Measurements from ENCODE around the gene NRAP. TPM values are rescaled to one million over a fixed set of nuclear protein-coding genes. Genes with fewer than 3 reads are reported as not detected.

NRAP gene
- total and polyA plus RNA-seq, 2 experiments from 2014 or later = 0.04 TPM; not detected in 1

DNA sequence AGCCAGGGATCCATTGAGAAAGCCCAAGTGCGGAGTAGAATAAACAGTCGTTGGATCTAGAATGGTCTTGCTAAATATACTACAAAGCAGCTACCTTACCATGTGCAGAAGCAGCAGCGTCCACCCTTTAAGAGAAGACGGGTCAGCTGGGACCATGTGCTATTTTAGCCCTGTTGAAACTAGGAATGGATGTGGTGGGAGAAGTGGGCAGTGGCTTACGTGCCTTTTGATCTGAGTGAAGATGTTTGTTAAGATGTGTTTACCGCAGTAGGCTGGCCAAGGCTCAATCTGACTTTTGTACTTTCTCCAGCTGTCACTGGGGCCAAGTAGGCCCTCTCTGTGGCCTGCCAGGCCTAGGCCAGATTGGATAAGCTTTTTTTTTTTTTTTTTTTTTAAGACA lies 101.8 kb downstream of the NRAP start:
- WGBS (ENCODE audit: low lambda C conversion rate, missing lambda C conversion rate) = 71% methylated on average over 6 of the region's 6 CpGs
- H3K79me2 ChIP-seq = peaks cover 61% of the 10 kb centered on the region
- no peak for DNase-seq (ENCODE audit: low spot score)
- no peaks in the 10 kb centered on the region for H3K27me3 ChIP-seq
- no peak overlapping the region for H3K4me2 ChIP-seq
- peak overlapping the region; percentile 10 for H3K27ac ChIP-seq
- TF ChIP-seq, protein P1, sequence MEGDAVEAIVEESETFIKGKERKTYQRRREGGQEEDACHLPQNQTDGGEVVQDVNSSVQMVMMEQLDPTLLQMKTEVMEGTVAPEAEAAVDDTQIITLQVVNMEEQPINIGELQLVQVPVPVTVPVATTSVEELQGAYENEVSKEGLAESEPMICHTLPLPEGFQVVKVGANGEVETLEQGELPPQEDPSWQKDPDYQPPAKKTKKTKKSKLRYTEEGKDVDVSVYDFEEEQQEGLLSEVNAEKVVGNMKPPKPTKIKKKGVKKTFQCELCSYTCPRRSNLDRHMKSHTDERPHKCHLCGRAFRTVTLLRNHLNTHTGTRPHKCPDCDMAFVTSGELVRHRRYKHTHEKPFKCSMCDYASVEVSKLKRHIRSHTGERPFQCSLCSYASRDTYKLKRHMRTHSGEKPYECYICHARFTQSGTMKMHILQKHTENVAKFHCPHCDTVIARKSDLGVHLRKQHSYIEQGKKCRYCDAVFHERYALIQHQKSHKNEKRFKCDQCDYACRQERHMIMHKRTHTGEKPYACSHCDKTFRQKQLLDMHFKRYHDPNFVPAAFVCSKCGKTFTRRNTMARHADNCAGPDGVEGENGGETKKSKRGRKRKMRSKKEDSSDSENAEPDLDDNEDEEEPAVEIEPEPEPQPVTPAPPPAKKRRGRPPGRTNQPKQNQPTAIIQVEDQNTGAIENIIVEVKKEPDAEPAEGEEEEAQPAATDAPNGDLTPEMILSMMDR (IDR thresholded peaks at IDR 0.05; ENCODE audit: poor library complexity) = no peak
- TF ChIP-seq EZH2phosphoT487 (IDR thresholded peaks at IDR 0.05; ENCODE audit: low read depth, severe bottlenecking, unreplicated experiment) = no peak
- no peak for TF ChIP-seq EZH2 (IDR thresholded peaks at IDR 0.05; ENCODE audit: borderline replicate concordance)
- no peaks in the 10 kb centered on the region for H3K9me3 ChIP-seq (ENCODE audit: low read depth)
- peaks cover 15% of the 10 kb centered on the region for H3K4me1 ChIP-seq (ENCODE audit: insufficient read depth)
- H3K4me3 ChIP-seq = no peak overlapping the region
- H2AFZ ChIP-seq = no peak overlapping the region
- H3K9me2 ChIP-seq (replicated peaks; ENCODE audit: insufficient read depth) = no peaks in the 10 kb centered on the region
- no peaks in the 10 kb centered on the region for H4K20me1 ChIP-seq (ENCODE audit: insufficient read depth, poor library complexity, severe bottlenecking)
- no peaks in the 10 kb centered on the region for H3K36me3 ChIP-seq (replicated peaks; ENCODE audit: insufficient read depth, low read depth)

DNA sequence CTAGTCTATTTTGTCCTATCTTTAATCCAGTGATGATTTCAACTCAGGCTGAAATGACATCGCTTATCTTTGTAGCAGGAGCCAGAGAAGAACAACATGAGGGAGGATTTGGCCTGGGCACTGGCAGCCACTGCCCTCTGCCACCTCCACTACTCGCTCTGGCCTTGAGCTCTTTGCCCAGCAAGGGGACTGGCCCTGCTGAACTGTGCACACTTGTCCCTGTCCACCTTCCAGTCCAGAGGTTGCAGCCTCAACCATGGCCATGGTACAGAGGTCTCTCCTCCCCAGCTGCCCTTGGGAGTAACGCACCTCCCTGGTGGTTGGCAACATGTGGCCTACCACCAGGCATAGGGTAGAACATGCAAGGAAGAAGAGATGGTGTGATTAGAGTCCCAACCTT lies 102.6 kb downstream of the NRAP start:
- WGBS (ENCODE audit: low lambda C conversion rate, missing lambda C conversion rate) = 91% methylated on average over 3 of the region's 3 CpGs
- DNase-seq (ENCODE audit: low spot score) = no peak
- no peak overlapping the region for H3K4me2 ChIP-seq
- H4K20me1 ChIP-seq (ENCODE audit: insufficient read depth, poor library complexity, severe bottlenecking) = no peaks in the 10 kb centered on the region
- no peak overlapping the region for H3K27ac ChIP-seq
- TF ChIP-seq EZH2 (IDR thresholded peaks at IDR 0.05; ENCODE audit: borderline replicate concordance) = no peak
- no peak for TF ChIP-seq EZH2phosphoT487 (IDR thresholded peaks at IDR 0.05; ENCODE audit: low read depth, severe bottlenecking, unreplicated experiment)
- TF ChIP-seq, protein P1 (IDR thresholded peaks at IDR 0.05; ENCODE audit: poor library complexity) = no peak
- H3K9me2 ChIP-seq (replicated peaks; ENCODE audit: insufficient read depth) = no peaks in the 10 kb centered on the region
- no peak overlapping the region for H3K4me3 ChIP-seq
- peaks cover 67% of the 10 kb centered on the region for H3K79me2 ChIP-seq
- H2AFZ ChIP-seq = no peak overlapping the region
- no peaks in the 10 kb centered on the region for H3K27me3 ChIP-seq
- H3K9me3 ChIP-seq (ENCODE audit: low read depth) = no peaks in the 10 kb centered on the region
- peaks cover 17% of the 10 kb centered on the region for H3K4me1 ChIP-seq (ENCODE audit: insufficient read depth)
- no peaks in the 10 kb centered on the region for H3K36me3 ChIP-seq (replicated peaks; ENCODE audit: insufficient read depth, low read depth)

DNA sequence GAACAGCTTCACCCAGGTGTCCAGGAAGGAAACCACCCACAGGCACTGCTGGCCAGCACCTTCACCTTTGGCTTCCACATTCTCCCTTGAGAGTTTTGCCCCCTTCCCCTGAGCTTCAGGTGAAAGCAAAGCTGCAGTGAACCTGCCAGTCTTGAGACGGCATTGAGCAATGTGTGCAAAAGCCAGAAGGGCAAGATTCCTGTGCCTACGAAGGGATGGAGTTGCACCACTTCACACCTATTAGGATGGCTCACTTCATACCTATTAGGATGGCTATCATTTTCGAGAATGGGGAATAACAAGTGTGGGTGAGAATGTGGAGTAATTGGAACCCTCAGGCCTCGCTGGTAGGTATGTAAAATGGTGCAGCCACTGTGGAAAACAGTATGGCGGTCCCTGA lies 103.8 kb downstream of the NRAP start:
- Histone ChIP-seq H3K4me1 (ENCODE audit: insufficient read depth) (peaks cover 29% of the 10 kb centered on the region), H3K9me3 (ENCODE audit: low read depth) (no peaks in the 10 kb centered on the region), H3K4me3 (no peak overlapping the region), H3K79me2 (peaks cover 57% of the 10 kb centered on the region), H3K9me2 (replicated peaks; ENCODE audit: insufficient read depth) (no peaks in the 10 kb centered on the region), H3K36me3 (replicated peaks; ENCODE audit: insufficient read depth, low read depth) (no peaks in the 10 kb centered on the region), H3K27me3 (no peaks in the 10 kb centered on the region), H3K27ac (no peak overlapping the region), H2AFZ (no peak overlapping the region), H4K20me1 (ENCODE audit: insufficient read depth, poor library complexity, severe bottlenecking) (no peaks in the 10 kb centered on the region), H3K4me2 (no peak overlapping the region)
- 91% methylated on average over 5 of the region's 5 CpGs for WGBS (ENCODE audit: low lambda C conversion rate, missing lambda C conversion rate)
- no peak for DNase-seq (ENCODE audit: low spot score)
- TF ChIP-seq EZH2phosphoT487 (IDR thresholded peaks at IDR 0.05; ENCODE audit: low read depth, severe bottlenecking, unreplicated experiment) = no peak
- TF ChIP-seq, protein P1 (IDR thresholded peaks at IDR 0.05; ENCODE audit: poor library complexity) = no peak

DNA sequence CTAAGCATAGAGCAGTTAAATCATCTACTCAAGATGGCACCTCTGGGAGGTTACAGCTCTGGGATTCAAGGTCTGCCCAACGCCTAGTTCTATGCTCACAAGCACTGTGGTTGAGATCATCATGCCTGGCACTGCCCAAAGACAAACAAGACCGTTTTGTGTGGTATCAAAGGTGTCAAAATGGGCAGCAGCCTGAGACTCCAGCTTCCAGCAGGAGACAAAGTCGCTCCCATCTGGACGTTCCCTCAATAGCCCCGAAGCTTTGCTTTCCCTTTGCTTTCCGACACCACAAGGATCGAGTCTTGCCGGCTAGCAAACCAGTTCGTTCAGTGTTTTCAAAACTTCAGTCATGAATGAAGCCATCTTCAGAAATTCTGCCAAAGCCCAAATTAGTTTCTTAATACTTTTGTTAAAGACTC lies 105.9 kb downstream of the NRAP start:
- H3K9me2 ChIP-seq (replicated peaks; ENCODE audit: insufficient read depth) = no peaks in the 10 kb centered on the region
- DNase-seq (ENCODE audit: low spot score) = no peak
- H3K36me3 ChIP-seq (replicated peaks; ENCODE audit: insufficient read depth, low read depth) = no peaks in the 10 kb centered on the region
- H3K9me3 ChIP-seq (ENCODE audit: low read depth) = no peaks in the 10 kb centered on the region
- peak overlapping the region; percentile 43 for H3K4me2 ChIP-seq
- H4K20me1 ChIP-seq (ENCODE audit: insufficient read depth, poor library complexity, severe bottlenecking) = no peaks in the 10 kb centered on the region
- H3K4me1 ChIP-seq (ENCODE audit: insufficient read depth) = peaks cover 47% of the 10 kb centered on the region
- no peaks in the 10 kb centered on the region for H3K27me3 ChIP-seq
- H3K27ac ChIP-seq = no peak overlapping the region
- no peak overlapping the region for H2AFZ ChIP-seq
- TF ChIP-seq EZH2 (IDR thresholded peaks at IDR 0.05; ENCODE audit: borderline replicate concordance) (no peak), EZH2phosphoT487 (IDR thresholded peaks at IDR 0.05; ENCODE audit: low read depth, severe bottlenecking, unreplicated experiment) (no peak)
- TF ChIP-seq, protein P1 (IDR thresholded peaks at IDR 0.05; ENCODE audit: poor library complexity) = no peak
- H3K4me3 ChIP-seq = no peak overlapping the region
- WGBS (ENCODE audit: low lambda C conversion rate, missing lambda C conversion rate) = 42% methylated on average over 9 of the region's 9 CpGs
- H3K79me2 ChIP-seq = peaks cover 69% of the 10 kb centered on the region

Measured in hepatocyte (in vitro differentiated cells).